ENCODE measurements around the gene PHLDA2.

The PHLDA2 gene

GRCh38 chr11:2886191-2886894, 42.9 kb downstream of the PHLDA2 start:
- no peak for TF ChIP-seq TAF1 (IDR thresholded peaks at IDR 0.05; ENCODE audit: low read depth, low read length)
- no peak for TF ChIP-seq SPI1 (IDR thresholded peaks at IDR 0.05; ENCODE audit: low read depth, low read length)
- no peak for TF ChIP-seq PAX5 (IDR thresholded peaks at IDR 0.05; ENCODE audit: insufficient read depth, low read length, severe bottlenecking)
- TF ChIP-seq POLR2AphosphoS5 (IDR thresholded peaks at IDR 0.05; ENCODE audit: low read depth, low read length), result no peak
- TF ChIP-seq POLR2A (IDR thresholded peaks at IDR 0.05; ENCODE audit: low read depth, low read length), result no peak
- no peak for TF ChIP-seq POU2F2 (IDR thresholded peaks at IDR 0.05; ENCODE audit: low read depth, low read length)
- DNase-seq (ENCODE audit: insufficient read length, low spot score) (no peak), FAIRE-seq (peak; percentile 58)

DNA sequence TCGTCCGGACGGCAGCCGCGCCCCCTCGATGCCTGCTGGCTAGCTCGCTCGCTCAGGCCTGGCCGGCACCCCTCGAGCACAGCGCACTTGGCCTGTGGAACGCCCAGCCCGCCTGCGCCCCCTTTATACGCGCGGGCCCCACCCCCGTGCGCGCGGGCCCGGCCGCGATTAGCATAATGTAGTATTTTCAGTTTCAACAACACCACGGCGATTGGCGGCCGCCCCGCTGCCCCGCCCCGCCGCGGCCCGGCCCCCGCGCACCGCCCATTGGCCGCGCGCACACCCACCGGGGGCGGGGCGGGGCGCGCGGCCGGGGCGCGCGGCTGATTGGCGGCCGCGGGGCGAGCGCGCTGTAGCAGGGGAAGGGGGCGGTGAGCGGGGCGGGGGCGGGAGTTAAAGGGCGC, 43.5 kb downstream of the PHLDA2 start, which contains the start of gene CDKN1C:
TSS of gene CDKN1C (minus strand) at position 98 of the 404 bp plus-strand sequence. CDS start 319 bp downstream, outside the sequence.
- FAIRE-seq (peak; percentile 86), DNase-seq (ENCODE audit: insufficient read length, low spot score) (peak; percentile 94)
- TF ChIP-seq POU2F2 (IDR thresholded peaks at IDR 0.05; ENCODE audit: low read depth, low read length), result peak; percentile 72; the same call in 1 of the 2 replicates
- no peak for TF ChIP-seq SPI1 (IDR thresholded peaks at IDR 0.05; ENCODE audit: low read depth, low read length)

DNA sequence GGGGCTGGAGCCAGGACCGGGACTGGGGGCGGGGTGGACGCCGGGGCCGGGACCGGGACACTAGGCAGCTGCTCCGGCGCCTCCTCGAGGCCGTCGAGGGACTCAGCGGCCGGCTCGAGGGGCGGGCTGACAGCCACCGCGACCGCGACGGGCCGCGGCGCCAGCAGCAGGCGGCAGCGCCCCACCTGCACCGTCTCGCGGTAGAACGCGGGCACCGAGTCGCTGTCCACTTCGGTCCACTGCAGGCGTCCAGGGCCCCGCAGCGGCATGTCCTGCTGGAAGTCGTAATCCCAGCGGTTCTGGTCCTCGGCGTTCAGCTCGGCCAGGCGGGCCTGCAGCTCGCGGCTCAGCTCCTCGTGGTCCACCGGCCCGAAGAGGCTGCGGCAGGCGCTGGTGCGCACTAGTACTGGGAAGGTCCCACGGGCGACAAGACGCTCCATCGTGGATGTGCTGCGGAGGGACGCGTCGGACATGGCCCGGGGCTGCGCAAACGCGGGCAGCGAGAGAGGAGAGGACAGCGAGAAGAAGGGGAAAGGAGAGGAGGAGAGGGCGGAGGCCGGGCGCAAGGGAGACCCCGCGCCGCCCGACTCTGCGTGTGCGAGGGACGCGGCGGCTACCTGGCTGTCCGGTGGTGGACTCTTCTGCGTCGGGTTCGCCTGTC, 44.1 kb downstream of the PHLDA2 start:
- TF ChIP-seq POLR2A (IDR thresholded peaks at IDR 0.05; ENCODE audit: low read depth, low read length) (no peak), POLR2AphosphoS5 (IDR thresholded peaks at IDR 0.05; ENCODE audit: low read depth, low read length) (no peak), POU2F2 (IDR thresholded peaks at IDR 0.05; ENCODE audit: low read depth, low read length) (no peak), SPI1 (IDR thresholded peaks at IDR 0.05; ENCODE audit: low read depth, low read length) (no peak), TAF1 (IDR thresholded peaks at IDR 0.05; ENCODE audit: low read depth, low read length) (no peak), PAX5 (IDR thresholded peaks at IDR 0.05; ENCODE audit: insufficient read depth, low read length, severe bottlenecking) (no peak)
- FAIRE-seq, result no peak
- no peak for DNase-seq (ENCODE audit: insufficient read length, low spot score)

GRCh38 chr11:2883979-2884815, 45.0 kb downstream of the PHLDA2 start:
- FAIRE-seq (no peak), DNase-seq (ENCODE audit: insufficient read length, low spot score) (no peak)
- TF ChIP-seq POLR2A (IDR thresholded peaks at IDR 0.05; ENCODE audit: low read depth, low read length), result no peak
- TF ChIP-seq POU2F2 (IDR thresholded peaks at IDR 0.05; ENCODE audit: low read depth, low read length), result no peak
- TF ChIP-seq POLR2AphosphoS5 (IDR thresholded peaks at IDR 0.05; ENCODE audit: low read depth, low read length), result no peak
- TF ChIP-seq TAF1 (IDR thresholded peaks at IDR 0.05; ENCODE audit: low read depth, low read length), result no peak
- no peak for TF ChIP-seq PAX5 (IDR thresholded peaks at IDR 0.05; ENCODE audit: insufficient read depth, low read length, severe bottlenecking)
- no peak for TF ChIP-seq SPI1 (IDR thresholded peaks at IDR 0.05; ENCODE audit: low read depth, low read length)

GRCh38 chr11:2883640-2883978, 45.6 kb downstream of the PHLDA2 start:
- DNase-seq (ENCODE audit: insufficient read length, low spot score) (no peak), FAIRE-seq (no peak)
- no peak for TF ChIP-seq POLR2AphosphoS5 (IDR thresholded peaks at IDR 0.05; ENCODE audit: low read depth, low read length)
- no peak for TF ChIP-seq POU2F2 (IDR thresholded peaks at IDR 0.05; ENCODE audit: low read depth, low read length)
- TF ChIP-seq TAF1 (IDR thresholded peaks at IDR 0.05; ENCODE audit: low read depth, low read length), result no peak
- TF ChIP-seq SPI1 (IDR thresholded peaks at IDR 0.05; ENCODE audit: low read depth, low read length), result no peak
- TF ChIP-seq PAX5 (IDR thresholded peaks at IDR 0.05; ENCODE audit: insufficient read depth, low read length, severe bottlenecking), result no peak
- TF ChIP-seq POLR2A (IDR thresholded peaks at IDR 0.05; ENCODE audit: low read depth, low read length), result no peak

- FAIRE-seq (no peak), DNase-seq (ENCODE audit: insufficient read length, low spot score) (no peak)
- no peak for TF ChIP-seq POLR2A (IDR thresholded peaks at IDR 0.05; ENCODE audit: low read depth, low read length)
- TF ChIP-seq PAX5 (IDR thresholded peaks at IDR 0.05; ENCODE audit: insufficient read depth, low read length, severe bottlenecking), result no peak
- no peak for TF ChIP-seq POU2F2 (IDR thresholded peaks at IDR 0.05; ENCODE audit: low read depth, low read length)
- no peak for TF ChIP-seq POLR2AphosphoS5 (IDR thresholded peaks at IDR 0.05; ENCODE audit: low read depth, low read length)
- TF ChIP-seq SPI1 (IDR thresholded peaks at IDR 0.05; ENCODE audit: low read depth, low read length), result no peak
- no peak for TF ChIP-seq TAF1 (IDR thresholded peaks at IDR 0.05; ENCODE audit: low read depth, low read length)
These were observed 46.7 kb downstream of the PHLDA2 start for GRCh38 chr11:2882396-2883110.

GRCh38 chr11:2881981-2882375, 47.2 kb downstream of the PHLDA2 start:
- no peak for FAIRE-seq

DNA sequence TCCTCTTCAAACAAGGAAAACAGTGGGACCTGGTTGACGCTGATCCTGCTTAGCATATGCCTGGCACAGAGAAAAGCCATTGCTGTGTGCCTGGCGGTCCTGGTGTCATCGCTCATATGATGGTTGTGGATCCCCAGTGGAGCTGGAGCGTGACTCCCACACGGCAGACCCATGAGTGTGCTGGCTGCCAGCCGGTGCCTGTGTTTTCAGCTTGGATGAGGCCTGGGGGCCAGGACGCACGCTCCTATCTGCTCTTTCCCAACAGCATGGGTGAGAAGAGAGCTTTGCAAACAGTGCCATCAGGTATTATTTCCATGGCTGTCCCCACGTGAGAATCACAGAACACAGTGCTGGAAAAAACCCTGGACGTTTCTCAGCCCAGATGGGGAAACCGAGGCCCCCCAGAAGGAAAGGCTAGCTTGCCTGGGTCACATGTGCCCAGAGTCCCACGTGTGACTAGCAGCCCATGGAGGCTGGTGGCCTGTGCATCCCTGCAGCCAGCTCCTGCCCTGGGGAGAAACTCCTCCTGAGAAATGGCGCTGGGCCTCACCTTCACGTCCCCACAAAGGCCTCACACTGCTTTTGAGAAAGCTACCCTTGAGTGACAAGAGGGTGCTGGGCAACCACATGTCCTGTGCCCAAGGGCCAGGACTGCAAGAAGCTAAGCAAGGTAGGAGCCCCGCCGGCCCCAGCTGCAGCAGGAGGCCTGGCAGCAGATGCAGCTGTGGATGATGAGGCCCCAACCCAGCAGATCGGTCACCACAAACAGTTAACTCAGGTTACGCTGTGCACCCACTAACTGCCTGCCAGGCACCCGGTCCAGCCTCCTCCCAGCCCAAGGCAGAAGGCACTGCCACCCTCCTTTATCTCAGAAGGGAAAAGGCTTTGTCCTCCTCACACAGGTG, 47.9 kb downstream of the PHLDA2 start:
- DNase-seq (ENCODE audit: insufficient read length, low spot score) (no peak), FAIRE-seq (no peak)
- TF ChIP-seq TAF1 (IDR thresholded peaks at IDR 0.05; ENCODE audit: low read depth, low read length) (no peak), PAX5 (IDR thresholded peaks at IDR 0.05; ENCODE audit: insufficient read depth, low read length, severe bottlenecking) (no peak), POLR2AphosphoS5 (IDR thresholded peaks at IDR 0.05; ENCODE audit: low read depth, low read length) (no peak), SPI1 (IDR thresholded peaks at IDR 0.05; ENCODE audit: low read depth, low read length) (no peak), POU2F2 (IDR thresholded peaks at IDR 0.05; ENCODE audit: low read depth, low read length) (no peak), POLR2A (IDR thresholded peaks at IDR 0.05; ENCODE audit: low read depth, low read length) (no peak)

More at GRCh38 chr11:2881981-2882375, 47.2 kb downstream of the PHLDA2 start:
- DNase-seq (ENCODE audit: insufficient read length, low spot score), result no peak
- TF ChIP-seq SPI1 (IDR thresholded peaks at IDR 0.05; ENCODE audit: low read depth, low read length), result no peak
- TF ChIP-seq POLR2A (IDR thresholded peaks at IDR 0.05; ENCODE audit: low read depth, low read length), result no peak
- no peak for TF ChIP-seq POU2F2 (IDR thresholded peaks at IDR 0.05; ENCODE audit: low read depth, low read length)
- TF ChIP-seq TAF1 (IDR thresholded peaks at IDR 0.05; ENCODE audit: low read depth, low read length), result no peak
- no peak for TF ChIP-seq PAX5 (IDR thresholded peaks at IDR 0.05; ENCODE audit: insufficient read depth, low read length, severe bottlenecking)
- TF ChIP-seq POLR2AphosphoS5 (IDR thresholded peaks at IDR 0.05; ENCODE audit: low read depth, low read length), result no peak

Data from GM12891 (cell line).